CD4-positive, alpha-beta memory T cell (primary cell): ENCODE measurements around the gene C3orf18. TPM values are rescaled to one million over a fixed set of nuclear protein-coding genes. Genes with fewer than 3 reads are reported as not detected.

Experiments
- CTCF ChIA-PET: fragments of 350-600 bp; sonication (Branson Sonifier 250); formaldehyde crosslinking; loops from one replicate; lab custom pipeline; 2021; ENCODE audit warnings: inconsistent platforms; ENCODE audit not compliant: partially characterized antibody; lab: Charles Lee
- POLR2A ChIA-PET: fragments of 350-600 bp; sonication (Branson Sonifier 250); formaldehyde crosslinking; loops from one replicate; lab custom pipeline; 2021; ENCODE audit not compliant: partially characterized antibody; lab: Charles Lee
- DNase-seq, 5 donors: peaks; one replicate each; pipeline versions ENCODE4 v3.0.0 to v3.0.0-alpha.2; 2020 to 2022; ENCODE audit warnings: mixed read lengths in 1 of 5
- H3K27ac ChIP-seq: one replicate; pipeline ENCODE4 v1.7.0; 2013; ENCODE audit warnings: low read depth, low read length
- H3K27me3 ChIP-seq: 2 replicates; pipeline ENCODE4 v1.7.0; 2013; ENCODE audit warnings: mild to moderate bottlenecking, low read length, moderate library complexity; ENCODE audit not compliant: insufficient read depth
- H3K36me3 ChIP-seq: 2 replicates; pipeline ENCODE4 v1.7.0; 2013; ENCODE audit warnings: mild to moderate bottlenecking, low read length, moderate library complexity; ENCODE audit not compliant: insufficient read depth
- H3K4me1 ChIP-seq: 2 replicates; pipeline ENCODE4 v1.7.0; 2013; ENCODE audit warnings: mild to moderate bottlenecking, low read length, moderate library complexity; ENCODE audit not compliant: insufficient read depth
- H3K4me3 ChIP-seq, 2 donors: one replicate each; pipeline ENCODE4 v1.7.0; 2013; ENCODE audit warnings: low read length in 2 of 2, mild to moderate bottlenecking in 1 of 2
- H3K9me3 ChIP-seq, 2 donors: one replicate each; pipeline ENCODE4 v1.7.0; 2013; ENCODE audit warnings: low read length in 2 of 2, control low read depth in 1 of 2; ENCODE audit not compliant: control insufficient read depth in 1 of 2
- H3K27ac Mint-ChIP-seq, 7 donors: one replicate each; pipeline ENCODE4 v1.8.0; 2020 to 2021; ENCODE audit warnings: mixed read lengths in 7 of 7, mild to moderate bottlenecking in 6 of 7, inconsistent platforms in 3 of 7, moderate library complexity in 3 of 7
- H3K27me3 Mint-ChIP-seq, 2 donors: one replicate each; pipeline ENCODE4 v1.8.0; 2020 to 2021; ENCODE audit warnings: mixed read lengths in 2 of 2
- H3K36me3 Mint-ChIP-seq, 2 donors: one replicate each; pipeline ENCODE4 v1.8.0; 2020 to 2021; ENCODE audit warnings: mixed read lengths in 2 of 2, inconsistent platforms in 1 of 2, mild to moderate bottlenecking in 1 of 2
- H3K4me1 Mint-ChIP-seq, 4 donors: one replicate each; pipeline ENCODE4 v1.8.0; 2020 to 2021; ENCODE audit warnings: mixed read lengths in 4 of 4, mild to moderate bottlenecking in 1 of 4
- H3K4me3 Mint-ChIP-seq, 8 donors: one replicate each; pipeline ENCODE4 v1.8.0; 2020 to 2021; ENCODE audit warnings: mixed read lengths in 8 of 8, mild to moderate bottlenecking in 7 of 8, moderate library complexity in 6 of 8, inconsistent platforms in 3 of 8
- H3K9me3 Mint-ChIP-seq, 8 donors: one replicate each; pipeline ENCODE4 v1.8.0; 2020 to 2021; ENCODE audit warnings: mixed read lengths in 8 of 8, mild to moderate bottlenecking in 5 of 8, inconsistent platforms in 3 of 8, moderate library complexity in 1 of 8
- intact Hi-C: fragments of 100-400 bp; cut with micrococcal nuclease; formaldehyde crosslinking; loops from one replicate; pipeline ENCODE4 v1.15.1; 2023
- polyA plus RNA-seq, 2 donors: library from polyadenylated mRNA; unstranded; fragments of 300-500 nt; fragmentation: Illumina TruSeq; gene quantifications; one replicate each; pipeline ENCODE4 v1.2.3, GENCODE V29; 2021
- total RNA-seq, 2 experiments: library from RNA; stranded (reverse); gene quantifications; one replicate each; pipeline ENCODE4 v1.2.3, GENCODE V29; 2021

C3orf18 gene
- total and polyA plus RNA-seq, 4 experiments from 2014 or later = 14.2 to 22.3 (median 15.3) TPM

- peak in 2 of 5 donors; percentile 37 to 43 for DNase-seq
- intact Hi-C loops = loop anchor here (1.0 to 5.0 kb wide), 3 partner anchors 21 to 260 kb away; partner anchors contain the start of genes CYB561D2 and NPRL2
- H3K4me1 Mint-ChIP-seq = peaks cover 42 to 75% (median 58%) of the 10 kb centered on the region in 4 donors
- peaks cover 32% of the 10 kb centered on the region for H3K36me3 ChIP-seq
- peaks cover 59% of the 10 kb centered on the region for H3K4me1 ChIP-seq
- no peaks in the 10 kb centered on the region for H3K9me3 ChIP-seq
- no peaks in the 10 kb centered on the region for H3K27me3 ChIP-seq
- no peaks in the 10 kb centered on the region for H3K27me3 Mint-ChIP-seq
- POLR2A ChIA-PET = interaction anchor here (0.7 to 26.0 kb wide), 18 partner anchors 8 to 1444 kb away, joined by 3 to 1072 read pairs (median 4); partner anchors contain the start of genes C3orf18, CYB561D2, DUSP7 and HEMK1
- H3K36me3 Mint-ChIP-seq = peaks cover 37 to 56% of the 10 kb centered on the region in 2 donors
- H3K9me3 Mint-ChIP-seq = no peaks in the 10 kb centered on the region
- H3K27ac Mint-ChIP-seq = peak overlapping the region; percentile 90 to 97 (median 94)
- H3K27ac ChIP-seq = peak overlapping the region; percentile 81
- H3K4me3 ChIP-seq = peak overlapping the region; percentile 12 to 93
- CTCF ChIA-PET = interaction anchor here (0.9 to 24.7 kb wide), 16 partner anchors 9 to 777 kb away, joined by 3 to 996 read pairs (median 10); partner anchors contain the start of genes C3orf18 and HEMK1
- peak overlapping the region; percentile 92 to 99 (median 96) for H3K4me3 Mint-ChIP-seq
These were observed 44.8 kb upstream of the C3orf18 start for GRCh38 chr3:50612234-50612882.

DNA sequence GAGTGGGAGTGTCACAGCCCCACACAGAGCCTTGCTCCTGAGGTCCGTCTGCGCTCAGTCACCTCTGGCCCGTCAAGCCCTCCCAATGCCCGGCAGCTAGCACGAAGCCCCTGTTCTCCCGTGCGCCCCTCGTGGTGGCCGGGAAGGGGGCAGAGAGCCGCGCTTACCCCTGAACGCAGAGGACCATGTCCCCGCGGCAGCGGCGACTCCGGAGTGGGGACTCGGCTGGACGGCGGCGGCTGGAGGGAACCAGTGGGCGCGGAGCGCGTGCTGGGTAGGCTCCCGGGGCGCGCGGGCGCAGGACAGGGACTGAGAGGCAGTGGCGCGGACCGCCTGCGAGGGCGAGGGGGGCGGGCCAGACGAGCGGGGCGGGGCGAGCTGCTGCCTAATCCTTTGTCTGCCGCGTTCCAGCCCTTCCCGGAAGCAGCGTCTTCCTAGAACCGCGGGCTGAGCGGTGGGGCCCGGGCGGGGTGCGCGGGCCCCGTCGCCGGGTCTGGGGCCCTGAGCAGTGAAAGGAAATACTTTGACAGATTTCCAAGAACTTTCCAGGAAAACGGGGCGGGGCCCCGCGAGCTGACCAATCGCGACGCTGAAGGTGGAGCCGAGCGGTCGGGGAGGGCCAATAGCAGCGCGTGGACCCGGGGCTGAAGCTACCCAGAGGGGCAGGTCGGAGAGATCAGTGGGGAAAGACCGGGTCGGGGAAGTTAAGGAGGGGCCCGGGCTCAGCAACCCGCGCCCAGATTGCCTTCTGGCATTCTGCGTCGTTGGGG lies 44.1 kb upstream of the C3orf18 start, which contains the start of gene CISH:
TSS of gene CISH (minus strand) at position 311 of the 770 bp plus-strand sequence. CDS start at position 187, 124 bp downstream.
- CTCF ChIA-PET = interaction anchor here (0.9 to 24.7 kb wide), 11 partner anchors 10 to 778 kb away, joined by 3 to 996 read pairs (median 4); partner anchors contain the start of genes C3orf18 and HEMK1
- H3K27ac Mint-ChIP-seq = peak within 1 kb of the TSS; percentile 90 to 97 (median 94)
- H3K4me1 Mint-ChIP-seq = peaks cover 44 to 80% (median 63%) of the 10 kb centered on the region in 4 donors
- H3K4me1 ChIP-seq = peaks cover 66% of the 10 kb centered on the region
- H3K27me3 Mint-ChIP-seq = no peaks in the 10 kb centered on the region
- peaks cover 39% of the 10 kb centered on the region for H3K36me3 ChIP-seq
- peak within 1 kb of the TSS; percentile 93 to 96 for H3K4me3 ChIP-seq
- H3K4me3 Mint-ChIP-seq = peak within 1 kb of the TSS; percentile 92 to 99 (median 96)
- H3K36me3 Mint-ChIP-seq = peaks cover 42 to 59% of the 10 kb centered on the region in 2 donors
- H3K27ac ChIP-seq = peak within 1 kb of the TSS; percentile 81
- no peaks in the 10 kb centered on the region for H3K9me3 Mint-ChIP-seq
- no peaks in the 10 kb centered on the region for H3K9me3 ChIP-seq
- no peaks in the 10 kb centered on the region for H3K27me3 ChIP-seq
- POLR2A ChIA-PET = interaction anchor here (0.7 to 26.0 kb wide), 15 partner anchors 8 to 778 kb away, joined by 3 to 1072 read pairs (median 4); partner anchors contain the start of genes C3orf18, HEMK1 and MANF
- intact Hi-C loops = loop anchor here (1.0 to 5.0 kb wide), 4 partner anchors 10 to 259 kb away; partner anchors contain the start of genes CYB561D2 and NPRL2
- peak; percentile 90 to 94 (median 93) for DNase-seq

DNA sequence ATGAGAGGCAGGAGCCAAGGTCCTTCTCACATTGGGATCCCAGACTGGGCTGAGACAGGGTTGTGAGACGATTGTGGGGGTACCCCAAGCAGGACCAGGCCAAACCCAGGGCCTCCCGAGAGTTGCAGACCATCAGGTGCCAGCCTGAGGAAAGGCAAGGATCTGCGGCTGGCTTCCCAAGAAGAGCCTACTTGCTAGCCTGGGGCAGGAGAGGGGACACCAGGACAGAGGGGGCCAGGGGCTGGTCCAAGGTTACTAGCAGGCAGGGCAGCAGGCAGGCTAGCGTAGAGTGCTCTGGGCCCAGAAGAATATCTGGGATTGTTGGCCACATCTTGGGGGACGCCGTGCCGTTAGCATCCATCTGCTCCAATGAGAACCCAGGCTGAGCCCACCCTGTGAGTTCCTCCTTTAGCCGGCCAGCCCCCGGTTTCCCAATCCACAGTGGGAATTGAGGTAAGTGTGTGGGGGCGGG lies 43.5 kb upstream of the C3orf18 start:
- Mint-ChIP-seq H3K9me3 (no peaks in the 10 kb centered on the region), H3K27me3 (no peaks in the 10 kb centered on the region), H3K27ac (peak overlapping the region; percentile 90 to 97 (median 94)), H3K4me1 (peaks cover 45 to 80% (median 63%) of the 10 kb centered on the region in 4 donors), H3K4me3 (peak overlapping the region; percentile 92 to 99 (median 96)), H3K36me3 (peaks cover 48 to 62% of the 10 kb centered on the region in 2 donors)
- H3K9me3 ChIP-seq = no peaks in the 10 kb centered on the region
- peak overlapping the region; percentile 81 for H3K27ac ChIP-seq
- H3K36me3 ChIP-seq = peaks cover 45% of the 10 kb centered on the region
- ChIA-PET CTCF (interaction anchor here (1.0 to 24.7 kb wide), 11 partner anchors 10 to 778 kb away, joined by 3 to 996 read pairs (median 6); partner anchors contain the start of genes C3orf18 and HEMK1), POLR2A (interaction anchor here (0.8 to 26.0 kb wide), 13 partner anchors 9 to 779 kb away, joined by 3 to 1072 read pairs (median 6); partner anchors contain the start of genes C3orf18 and HEMK1)
- intact Hi-C loops = loop anchor here (1.0 to 5.0 kb wide), 3 partner anchors 10 to 259 kb away; partner anchors contain the start of genes CYB561D2 and NPRL2
- H3K4me3 ChIP-seq = peak overlapping the region; percentile 93 to 96
- H3K4me1 ChIP-seq = peaks cover 68% of the 10 kb centered on the region
- H3K27me3 ChIP-seq = no peaks in the 10 kb centered on the region
- no peak for DNase-seq

DNA sequence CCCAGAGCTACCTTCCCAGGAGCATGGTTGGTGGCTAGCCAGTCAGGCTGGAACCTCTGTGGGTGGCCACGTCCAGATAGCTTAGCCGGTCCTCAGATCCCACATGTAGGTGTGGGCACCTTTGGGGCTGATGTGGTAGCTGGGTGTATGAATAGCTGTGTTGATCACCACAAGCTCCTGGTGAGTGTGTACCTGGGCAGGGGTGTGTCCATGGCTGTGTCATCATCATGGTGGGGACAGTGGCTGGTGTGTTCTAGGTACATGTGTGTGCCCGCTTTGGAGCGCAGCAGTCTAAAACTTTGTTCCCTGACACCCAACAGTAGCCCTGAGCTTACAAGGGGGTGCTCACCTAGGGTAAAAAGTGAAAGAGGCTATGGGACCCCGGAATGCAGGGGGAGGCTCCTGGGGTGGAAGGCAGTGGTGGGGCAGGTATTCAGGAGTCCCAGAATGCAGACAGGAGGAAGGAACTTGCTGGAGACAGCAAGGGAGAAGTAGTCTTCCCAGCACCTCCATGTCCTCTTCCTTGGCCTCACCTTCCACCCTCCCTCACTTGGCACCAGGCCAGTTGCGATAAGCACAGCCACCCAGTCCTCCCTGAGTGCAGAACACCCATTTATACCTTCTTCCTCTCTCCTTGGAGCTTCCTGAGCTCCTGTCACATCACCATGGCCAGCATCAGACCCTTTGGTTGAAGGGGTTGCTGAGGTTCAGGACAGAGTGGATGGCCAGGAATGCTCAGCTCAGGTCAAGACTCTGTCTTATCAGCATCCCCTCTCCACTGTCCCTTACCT lies 42.8 kb upstream of the C3orf18 start:
- Mint-ChIP-seq H3K4me3 (peak overlapping the region; percentile 92 to 99 (median 96)), H3K9me3 (no peaks in the 10 kb centered on the region), H3K27ac (peak overlapping the region; percentile 90 to 97 (median 94)), H3K27me3 (no peaks in the 10 kb centered on the region), H3K36me3 (peaks cover 55 to 69% of the 10 kb centered on the region in 2 donors), H3K4me1 (peaks cover 47 to 82% (median 65%) of the 10 kb centered on the region in 4 donors)
- Histone ChIP-seq H3K27me3 (no peaks in the 10 kb centered on the region), H3K36me3 (peaks cover 49% of the 10 kb centered on the region), H3K4me3 (peak overlapping the region; percentile 93 to 96), H3K27ac (peak overlapping the region; percentile 81), H3K4me1 (peaks cover 68% of the 10 kb centered on the region), H3K9me3 (no peaks in the 10 kb centered on the region)
- peak in 2 of 5 donors; percentile 28 to 67 for DNase-seq
- ChIA-PET POLR2A (interaction anchor here (0.6 to 26.0 kb wide), 13 partner anchors 10 to 1061 kb away, joined by 3 to 1072 read pairs (median 6); partner anchors contain the start of genes C3orf18, CYB561D2, HEMK1 and MANF), CTCF (interaction anchor here (0.9 to 24.7 kb wide), 9 partner anchors 9 to 779 kb away, joined by 3 to 996 read pairs (median 8); partner anchors contain the start of genes C3orf18 and HEMK1)
- intact Hi-C loops = loop anchor here (5.0 kb wide), 2 partner anchors 243 to 258 kb away; partner anchors contain the start of genes CYB561D2 and NPRL2

- intact Hi-C loops = loop anchor here (5.0 kb wide), 2 partner anchors 242 to 257 kb away; partner anchors contain the start of genes CYB561D2 and NPRL2
- Mint-ChIP-seq H3K27ac (peak overlapping the region; percentile 90 to 97 (median 94)), H3K36me3 (peaks cover 61 to 75% of the 10 kb centered on the region in 2 donors), H3K4me3 (peak overlapping the region; percentile 92 to 99 (median 96)), H3K9me3 (no peaks in the 10 kb centered on the region), H3K4me1 (peaks cover 51 to 89% (median 69%) of the 10 kb centered on the region in 4 donors), H3K27me3 (no peaks in the 10 kb centered on the region)
- DNase-seq = peak in 1 of 5 donors; percentile 42
- Histone ChIP-seq H3K4me3 (peak overlapping the region; percentile 93 to 96), H3K27ac (peak overlapping the region; percentile 81), H3K4me1 (peaks cover 71% of the 10 kb centered on the region), H3K36me3 (peaks cover 53% of the 10 kb centered on the region), H3K27me3 (no peaks in the 10 kb centered on the region), H3K9me3 (no peaks in the 10 kb centered on the region)
- POLR2A ChIA-PET = interaction anchor here (0.6 to 26.0 kb wide), 14 partner anchors 7 to 1062 kb away, joined by 3 to 1072 read pairs (median 6); partner anchors contain the start of genes C3orf18, CYB561D2, HEMK1 and IFRD2
- CTCF ChIA-PET = interaction anchor here (0.8 to 24.7 kb wide), 10 partner anchors 9 to 780 kb away, joined by 3 to 996 read pairs (median 7); partner anchors contain the start of genes C3orf18 and HEMK1
These were observed 42.2 kb upstream of the C3orf18 start for GRCh38 chr3:50609763-50610085.
